ENCODE measurements around the gene GPHN. TPM values are rescaled to one million over a fixed set of nuclear protein-coding genes. Genes with fewer than 3 reads are reported as not detected.

The GPHN gene
- total and polyA plus RNA-seq, 2 donors (not counting 3 experiments of a cell fraction or from before 2014, with no cell fraction given): 5.1 to 23.2 TPM

- TF ChIP-seq MAX (IDR thresholded peaks at IDR 0.05; ENCODE audit: insufficient read depth, insufficient read length): no peak
- no peak for TF ChIP-seq FOS (IDR thresholded peaks at IDR 0.05; ENCODE audit: borderline replicate concordance, insufficient read depth, low read length)
- TF ChIP-seq POLR2A (IDR thresholded peaks at IDR 0.05; ENCODE audit: low read depth, low read length): no peak
- TF ChIP-seq EZH2 (IDR thresholded peaks at IDR 0.05; ENCODE audit: borderline replicate concordance, low read depth, low read length, severe bottlenecking): no peak
- TF ChIP-seq POLR2AphosphoS5 (IDR thresholded peaks at IDR 0.05; ENCODE audit: insufficient read depth, low read depth, low read length): no peak
- TF ChIP-seq, protein P1, sequence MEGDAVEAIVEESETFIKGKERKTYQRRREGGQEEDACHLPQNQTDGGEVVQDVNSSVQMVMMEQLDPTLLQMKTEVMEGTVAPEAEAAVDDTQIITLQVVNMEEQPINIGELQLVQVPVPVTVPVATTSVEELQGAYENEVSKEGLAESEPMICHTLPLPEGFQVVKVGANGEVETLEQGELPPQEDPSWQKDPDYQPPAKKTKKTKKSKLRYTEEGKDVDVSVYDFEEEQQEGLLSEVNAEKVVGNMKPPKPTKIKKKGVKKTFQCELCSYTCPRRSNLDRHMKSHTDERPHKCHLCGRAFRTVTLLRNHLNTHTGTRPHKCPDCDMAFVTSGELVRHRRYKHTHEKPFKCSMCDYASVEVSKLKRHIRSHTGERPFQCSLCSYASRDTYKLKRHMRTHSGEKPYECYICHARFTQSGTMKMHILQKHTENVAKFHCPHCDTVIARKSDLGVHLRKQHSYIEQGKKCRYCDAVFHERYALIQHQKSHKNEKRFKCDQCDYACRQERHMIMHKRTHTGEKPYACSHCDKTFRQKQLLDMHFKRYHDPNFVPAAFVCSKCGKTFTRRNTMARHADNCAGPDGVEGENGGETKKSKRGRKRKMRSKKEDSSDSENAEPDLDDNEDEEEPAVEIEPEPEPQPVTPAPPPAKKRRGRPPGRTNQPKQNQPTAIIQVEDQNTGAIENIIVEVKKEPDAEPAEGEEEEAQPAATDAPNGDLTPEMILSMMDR (IDR thresholded peaks at IDR 0.05; ENCODE audit: extremely low read depth in 1 of 2, insufficient read depth in 1 of 2, low read depth in 1 of 2, low read length in 2 of 2): no peak
- TF ChIP-seq JUN (IDR thresholded peaks at IDR 0.05; ENCODE audit: borderline replicate concordance, insufficient read depth, insufficient read length, low read depth): no peak
- TF ChIP-seq GATA2 (IDR thresholded peaks at IDR 0.05; ENCODE audit: insufficient read depth, insufficient read length, low read depth, low read length): no peak
- no peak for TF ChIP-seq MYC (IDR thresholded peaks at IDR 0.05; ENCODE audit: low read depth, low read length)
- FAIRE-seq: no peak
- no peak for DNase-seq (ENCODE audit: low read depth, low spot score)
- no peaks in the 10 kb centered on the region for H3K36me3 ChIP-seq (ENCODE audit: control insufficient read depth in 2 of 2, extremely low read depth in 1 of 2, insufficient read depth in 2 of 2, low read length in 2 of 2)
- H3K9me1 ChIP-seq (replicated peaks; ENCODE audit: control insufficient read depth, extremely low read depth, insufficient read depth, low read length): no peaks in the 10 kb centered on the region
- H4K20me1 ChIP-seq (replicated peaks; ENCODE audit: control insufficient read depth, extremely low read depth, insufficient read depth, low read length): no peaks in the 10 kb centered on the region
- POLR2A ChIA-PET: no interaction called here
- H3K79me2 ChIP-seq (ENCODE audit: control insufficient read depth, insufficient read depth, low read length): no peaks in the 10 kb centered on the region
- CTCF ChIA-PET: interaction anchor here (2.0 kb wide), 1 partner anchor 112 kb away, joined by 9 read pairs; no protein-coding TSS in a partner anchor
- dilution Hi-C loops (cut with MboI; ENCODE audit: extremely low pct_ligation_motif_present, low sequenced_read_pairs) (no loop called here), intact Hi-C loops (cut with micrococcal nuclease) (no loop called here)
- H3K4me1 ChIP-seq (ENCODE audit: control insufficient read depth, extremely low read depth, insufficient read depth, low read length): no peaks in the 10 kb centered on the region
- H2AFZ ChIP-seq (ENCODE audit: low read depth, low read length): no peak overlapping the region
- H3K27me3 ChIP-seq (ENCODE audit: control insufficient read depth in 2 of 2, insufficient read depth in 2 of 2, low read length in 2 of 2): no peaks in the 10 kb centered on the region
- no peak overlapping the region for H3K4me3 ChIP-seq (replicated peaks in 1 of 3; ENCODE audit: insufficient read depth in 1 of 3, low read depth in 1 of 3, low read length in 3 of 3)
- H3K27ac ChIP-seq (ENCODE audit: insufficient read depth, low read depth, low read length): no peak overlapping the region
- H3K9me3 ChIP-seq (replicated peaks; ENCODE audit: control insufficient read depth, insufficient read depth, low read length): no peaks in the 10 kb centered on the region
- no peak overlapping the region for H3K4me2 ChIP-seq (ENCODE audit: insufficient read depth, low read length)
- no peak overlapping the region for H3K9ac ChIP-seq (replicated peaks; ENCODE audit: extremely low read depth, insufficient read depth, low read length)
- BruUV-seq (replicated peaks): no TSS peak
Measured at GRCh38 chr14:67173719-67174118, 665.8 kb downstream of the GPHN start.
